Amniotic epithelial cell (primary cell): ENCODE data around the gene TNS3.
"Not testable (repeated sequence)": the region's sequence is repeated elsewhere in the genome, so short reads cannot be mapped to it uniquely, and the experiment has no call there.

Source experiments
- DNase-seq: peaks from one replicate; pipeline ENCODE4 v3.0.0-alpha.2; 2010; ENCODE audit warnings: low read depth

The TNS3 gene

DNA sequence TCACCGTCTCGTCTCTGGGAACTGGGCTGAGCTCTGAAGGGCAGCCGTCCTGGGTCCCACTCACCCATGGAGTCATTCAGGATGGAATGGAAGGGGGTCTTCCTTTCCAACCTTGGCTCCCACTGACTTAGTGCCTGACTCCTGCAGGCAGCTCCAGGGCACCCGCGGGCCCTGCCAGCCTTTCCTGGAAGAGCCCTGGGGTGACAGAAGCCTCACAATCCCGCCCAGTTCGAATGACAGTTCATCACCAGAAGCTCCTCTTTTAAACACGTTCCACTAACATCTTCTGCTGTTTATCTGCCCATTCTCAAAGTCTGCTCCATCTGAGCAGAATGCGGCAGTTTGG lies 110.6 kb downstream of the TNS3 start:
- no peak for DNase-seq

DNA sequence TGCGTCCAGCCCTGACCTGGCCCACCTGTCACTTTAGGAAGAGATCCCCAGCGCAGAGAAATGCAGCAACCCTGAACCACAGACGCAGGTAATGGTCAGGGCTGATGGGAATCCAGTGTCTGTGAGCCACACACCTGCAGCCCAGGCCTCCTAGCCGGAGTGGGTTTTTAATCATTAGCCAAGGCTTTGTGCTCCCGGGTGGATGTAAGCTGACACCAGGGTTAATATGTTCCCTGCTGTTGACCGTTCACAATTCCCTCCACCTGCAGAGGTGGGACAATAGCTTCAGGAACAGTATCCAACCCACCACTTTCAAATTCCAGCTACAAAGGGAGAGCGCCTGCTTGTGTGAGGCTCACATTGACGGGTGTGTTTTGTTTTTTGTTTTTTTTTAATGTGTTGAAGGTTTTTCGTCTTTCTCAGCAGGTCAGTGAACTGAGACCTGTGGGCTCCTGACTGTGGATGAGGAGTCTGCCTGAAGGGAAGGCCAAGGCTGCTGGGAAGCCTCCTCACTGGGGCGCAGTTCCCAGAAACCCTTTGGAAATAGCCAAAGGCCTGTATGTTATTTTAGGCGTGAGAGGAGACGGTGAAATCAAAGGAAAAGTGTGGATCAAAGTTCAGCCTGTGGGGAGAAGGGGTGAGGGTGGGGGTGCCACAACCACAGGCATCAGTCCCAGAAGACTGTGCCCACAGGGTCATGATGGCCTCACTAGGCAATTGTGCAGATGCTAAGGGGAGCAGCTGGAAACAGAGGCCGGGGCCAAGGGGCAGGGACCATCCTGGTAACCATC lies 111.1 kb downstream of the TNS3 start:
- no peak for DNase-seq

DNA sequence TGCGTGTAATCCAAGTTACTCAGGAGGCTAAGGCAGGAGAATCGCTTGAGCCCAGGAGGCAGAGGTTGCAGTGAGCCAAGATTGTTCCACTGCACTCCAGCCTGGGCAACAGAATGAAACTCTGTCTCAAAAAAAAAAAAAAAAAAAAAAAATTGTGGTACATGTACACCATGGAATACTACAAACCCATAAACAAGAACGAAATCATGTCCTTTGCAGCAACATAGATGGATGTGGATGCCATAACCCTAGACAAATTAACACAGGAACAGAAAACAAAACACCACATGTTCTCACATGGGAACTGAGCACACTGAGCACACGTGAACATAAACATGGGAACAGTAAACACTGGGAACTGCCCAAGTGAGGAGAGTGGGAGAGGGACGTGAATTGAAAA lies 112.1 kb downstream of the TNS3 start:
- DNase-seq: not testable (repeated sequence)

DNA sequence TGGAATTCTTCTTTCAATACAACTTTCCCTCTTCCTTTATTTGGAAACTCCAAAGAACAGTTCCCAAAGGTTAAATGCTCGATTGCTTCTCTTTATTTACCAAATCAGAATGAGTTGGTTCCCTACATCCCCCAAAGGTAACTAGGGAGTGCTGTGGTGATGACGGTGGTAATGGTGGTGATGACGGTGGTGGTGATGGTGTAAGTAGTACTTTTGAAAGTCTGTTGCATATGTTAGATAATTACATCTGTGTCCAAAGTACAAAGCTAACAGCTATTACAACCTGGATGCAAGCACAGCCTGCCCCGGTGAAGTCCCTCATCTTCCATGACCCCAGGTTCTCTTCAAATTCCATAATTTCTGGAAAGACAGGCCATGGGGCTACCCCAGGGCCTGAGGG lies 115.1 kb downstream of the TNS3 start:
- no peak for DNase-seq

DNA sequence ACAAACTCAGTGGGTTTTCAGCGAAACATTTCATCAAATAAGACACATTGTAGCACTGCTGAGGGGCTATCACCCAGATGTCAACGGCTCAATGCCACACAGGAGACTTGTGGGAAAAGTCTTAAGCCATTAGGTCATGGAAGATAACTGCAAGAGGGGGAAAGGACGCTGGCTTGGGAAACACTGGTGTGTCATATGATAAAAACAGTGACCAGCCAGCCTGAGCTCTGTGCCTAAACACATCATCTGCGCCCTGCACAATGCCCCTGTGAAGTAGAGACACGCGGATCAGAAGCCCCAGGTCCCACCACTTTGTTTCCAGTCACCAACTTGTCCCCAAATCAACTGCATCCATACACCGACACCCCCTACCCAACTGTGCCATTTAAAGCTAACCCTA lies 116.7 kb downstream of the TNS3 start:
- DNase-seq: peak; percentile 67

DNA sequence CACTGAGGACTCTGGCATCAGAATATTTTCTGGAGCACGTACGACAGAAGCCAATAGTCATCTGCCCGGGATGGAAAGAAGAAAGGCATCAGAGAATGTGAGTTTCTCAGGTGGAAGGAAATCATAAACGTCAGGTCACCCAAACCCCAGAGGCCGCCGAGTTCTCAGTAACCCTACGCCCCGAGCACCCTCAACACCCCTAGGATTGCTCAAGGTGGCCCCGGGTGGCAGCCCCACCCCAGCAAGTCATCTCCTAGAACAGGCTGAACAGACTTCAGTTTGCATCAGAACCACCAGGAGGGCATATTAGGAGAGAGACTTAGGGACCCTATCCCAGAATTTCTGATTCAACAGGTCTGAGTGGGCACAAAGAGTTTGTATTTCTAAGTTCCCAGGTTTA lies 117.6 kb downstream of the TNS3 start:
- no peak for DNase-seq

DNA sequence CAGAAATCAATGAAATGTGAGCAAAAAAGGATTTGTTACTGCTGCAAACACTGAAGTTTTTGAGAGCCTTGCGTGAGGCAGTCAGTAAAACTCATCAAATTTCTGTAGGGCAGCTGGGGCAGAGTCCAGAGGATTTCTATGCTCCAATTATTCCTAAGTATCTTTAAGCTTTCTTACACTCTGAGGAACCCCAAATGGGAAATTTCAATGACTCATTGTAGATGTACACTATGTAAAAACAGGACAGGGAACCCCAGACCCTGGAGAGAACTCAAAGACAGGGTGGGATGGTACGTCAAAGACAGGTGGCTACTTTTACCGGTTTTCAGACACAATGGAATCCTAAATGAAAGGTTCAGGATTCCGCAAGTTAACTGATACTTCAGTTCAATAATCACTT lies 120.2 kb downstream of the TNS3 start:
- no peak for DNase-seq

DNA sequence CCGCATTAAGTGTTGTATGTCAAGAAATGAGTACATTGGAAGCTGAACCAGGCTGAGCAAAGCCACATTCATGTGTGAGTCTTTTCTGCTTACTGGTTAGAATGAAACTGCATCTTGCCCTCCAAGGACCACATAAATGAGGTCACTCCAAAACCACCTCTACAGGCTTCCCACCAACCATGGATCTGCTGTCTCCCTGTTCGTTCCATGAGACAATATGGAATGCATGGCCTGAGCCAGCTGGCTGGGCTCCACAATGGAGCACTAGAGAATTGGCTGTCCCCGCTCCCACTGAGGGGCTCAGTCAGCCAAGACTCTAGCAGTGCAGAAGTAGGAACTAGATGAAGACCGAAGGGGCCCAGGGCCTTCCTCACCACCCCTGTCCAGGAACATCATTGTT lies 120.8 kb downstream of the TNS3 start:
- DNase-seq: no peak

DNA sequence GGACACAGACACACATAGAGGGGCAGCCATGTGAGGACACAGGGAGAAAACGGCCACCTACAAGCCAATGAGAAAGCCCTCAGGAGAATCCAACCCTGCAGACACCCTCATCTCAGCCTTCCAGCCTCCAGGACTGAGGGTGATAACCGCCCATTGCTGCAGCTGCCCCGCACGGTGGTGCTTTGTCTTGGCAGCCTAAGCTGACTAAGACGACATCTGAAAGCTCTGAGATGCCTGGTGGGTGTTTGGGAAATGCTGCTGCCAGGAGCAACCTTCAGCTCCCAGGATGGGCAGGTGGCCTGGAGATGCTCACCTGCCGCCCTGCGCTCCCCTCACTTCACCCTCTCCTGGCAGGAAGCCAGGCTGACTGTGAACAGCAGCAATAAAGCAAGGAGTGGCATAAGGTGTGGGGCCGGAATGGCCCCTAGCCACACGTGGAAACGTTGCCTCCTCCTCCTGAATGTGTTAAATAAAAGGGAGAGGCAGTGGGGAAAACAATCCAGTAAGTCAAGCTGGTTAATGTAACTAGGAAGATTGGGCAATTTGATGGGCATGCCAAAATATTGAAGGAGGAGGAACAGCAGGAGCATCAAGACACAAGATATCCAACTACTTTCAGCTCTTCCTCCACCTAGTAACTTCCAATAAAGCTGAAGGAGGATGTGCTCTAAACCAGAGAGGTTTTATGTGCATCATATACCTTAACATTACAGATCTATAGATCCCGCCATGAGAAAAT lies 121.5 kb downstream of the TNS3 start:
- no peak for DNase-seq

DNA sequence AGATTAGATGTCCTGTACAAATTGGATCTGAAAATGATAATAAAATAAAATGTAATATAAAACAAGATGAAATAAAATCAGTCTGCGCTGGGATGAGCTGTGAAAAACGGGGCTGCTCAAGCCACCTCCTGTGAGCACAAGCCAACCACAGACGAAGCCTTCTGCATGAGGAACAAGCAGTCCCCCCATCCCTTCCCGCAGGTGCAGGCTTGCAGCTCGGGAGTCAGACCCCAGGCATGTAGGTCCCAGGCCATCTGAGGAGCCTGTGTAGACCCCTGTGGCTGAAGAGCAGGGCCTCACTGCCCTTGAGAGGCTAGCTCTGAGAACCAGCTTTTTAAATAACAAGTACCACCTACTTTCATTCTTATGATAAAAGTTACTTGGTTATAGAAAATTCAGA lies 123.4 kb downstream of the TNS3 start:
- DNase-seq: no peak

DNA sequence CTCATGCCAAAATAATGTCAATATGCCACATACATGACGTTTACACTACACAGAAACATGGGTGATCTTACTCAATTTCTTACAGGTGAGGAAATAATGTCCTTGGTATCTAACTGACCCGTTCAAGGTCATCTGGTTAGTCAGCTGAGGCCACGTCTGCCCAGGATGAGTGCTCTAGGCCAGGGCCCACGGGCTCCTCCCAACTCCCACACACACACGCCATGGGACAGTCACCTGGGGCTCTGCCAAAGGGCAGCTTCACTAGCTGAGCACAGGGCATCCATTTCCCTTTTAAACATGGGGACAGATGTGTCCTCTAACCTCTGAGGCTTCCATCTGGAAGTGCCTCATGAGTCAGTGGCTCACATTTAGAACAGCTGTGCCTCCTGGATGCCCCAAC lies 123.9 kb downstream of the TNS3 start:
- no peak for DNase-seq

DNA sequence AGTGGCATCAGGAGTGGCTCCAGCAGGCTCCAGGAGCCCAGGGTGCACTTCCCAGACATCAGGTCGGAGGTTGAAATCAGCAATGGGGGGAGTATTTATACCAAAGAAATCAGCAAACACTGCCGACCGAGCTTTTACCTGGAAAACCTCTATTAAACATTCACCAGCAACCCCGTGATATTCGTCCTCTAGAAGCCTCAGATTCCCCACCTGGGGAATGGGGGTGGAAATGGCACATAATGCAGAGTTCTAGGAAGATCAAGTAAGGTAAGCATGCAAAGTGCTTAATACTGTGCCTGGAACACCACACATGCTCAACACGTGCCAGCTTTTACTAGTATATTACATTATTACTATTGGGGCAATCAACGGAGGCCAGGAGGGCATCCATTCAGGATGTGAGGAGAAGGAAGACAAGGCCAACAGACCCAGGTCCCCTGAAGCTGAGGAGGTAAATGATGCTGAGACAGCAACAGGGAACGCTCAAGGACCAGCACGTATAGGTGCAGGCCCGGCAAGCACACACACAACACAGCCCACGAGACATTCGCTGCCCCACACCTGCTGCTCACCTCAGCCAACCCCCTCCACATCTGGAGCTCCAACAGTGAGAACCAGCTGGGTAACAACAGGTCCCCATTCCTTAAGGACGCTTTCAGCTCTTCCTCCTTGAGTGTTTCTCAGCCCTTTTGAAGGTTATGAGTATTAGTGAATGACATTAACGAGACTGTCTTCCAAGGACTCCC lies 125.5 kb downstream of the TNS3 start:
- DNase-seq: no peak

DNA sequence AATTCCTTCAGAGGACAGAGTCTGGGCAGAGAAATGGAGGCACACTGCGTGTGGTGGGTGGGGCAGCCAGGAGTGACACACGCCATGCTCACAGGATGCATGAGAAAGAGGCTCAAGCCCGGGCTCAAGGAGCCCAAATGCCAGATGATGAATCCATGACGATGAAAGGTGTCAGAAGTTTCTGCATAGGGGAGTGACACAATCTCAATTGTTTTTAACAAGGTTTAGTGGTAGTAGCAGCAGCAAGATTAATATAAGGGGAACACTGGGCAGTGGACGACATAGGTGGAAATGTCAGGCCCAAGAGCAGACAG lies 126.1 kb downstream of the TNS3 start:
- no peak for DNase-seq

DNA sequence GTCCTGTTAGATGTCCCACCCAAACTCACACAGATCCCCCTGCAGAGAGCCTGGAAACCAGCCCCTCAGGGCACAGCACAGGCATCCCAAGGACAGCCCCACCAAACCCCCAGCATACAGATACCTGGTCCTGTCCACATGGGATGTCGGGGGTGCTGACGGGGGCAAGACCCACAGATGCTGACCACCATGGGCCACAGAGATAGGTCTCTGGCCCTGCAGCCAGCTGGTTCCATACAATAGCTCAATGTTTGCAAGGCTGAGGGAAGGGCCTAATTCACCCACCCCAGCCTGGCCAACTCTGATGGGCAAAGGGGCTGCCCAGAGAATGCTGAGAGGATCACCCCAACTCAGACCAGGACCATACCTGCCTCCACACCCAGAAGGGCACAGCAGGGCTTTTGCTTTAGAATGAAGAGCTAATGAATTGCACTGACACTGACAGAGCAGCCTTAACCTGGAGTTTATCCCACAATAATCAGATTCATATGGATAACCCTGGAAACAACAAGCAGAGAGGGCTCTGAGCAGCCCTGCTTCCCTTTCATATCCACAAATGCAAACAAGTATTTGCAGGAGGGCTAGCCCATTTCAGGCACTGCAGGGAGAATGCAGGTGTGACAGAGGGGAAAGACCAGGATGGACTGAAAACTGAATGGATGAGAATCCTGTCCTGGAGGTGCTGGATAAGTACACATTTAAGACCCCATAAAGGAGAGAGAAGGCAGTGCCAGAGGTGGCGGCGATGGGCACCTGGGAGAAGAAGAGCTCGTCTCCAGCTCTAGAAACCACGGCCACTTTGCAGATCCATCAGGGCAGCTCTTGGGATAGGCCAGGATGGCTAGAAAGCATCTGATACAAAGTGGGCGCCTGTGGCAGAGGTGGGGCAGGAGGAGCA lies 126.7 kb downstream of the TNS3 start:
- DNase-seq: no peak

DNA sequence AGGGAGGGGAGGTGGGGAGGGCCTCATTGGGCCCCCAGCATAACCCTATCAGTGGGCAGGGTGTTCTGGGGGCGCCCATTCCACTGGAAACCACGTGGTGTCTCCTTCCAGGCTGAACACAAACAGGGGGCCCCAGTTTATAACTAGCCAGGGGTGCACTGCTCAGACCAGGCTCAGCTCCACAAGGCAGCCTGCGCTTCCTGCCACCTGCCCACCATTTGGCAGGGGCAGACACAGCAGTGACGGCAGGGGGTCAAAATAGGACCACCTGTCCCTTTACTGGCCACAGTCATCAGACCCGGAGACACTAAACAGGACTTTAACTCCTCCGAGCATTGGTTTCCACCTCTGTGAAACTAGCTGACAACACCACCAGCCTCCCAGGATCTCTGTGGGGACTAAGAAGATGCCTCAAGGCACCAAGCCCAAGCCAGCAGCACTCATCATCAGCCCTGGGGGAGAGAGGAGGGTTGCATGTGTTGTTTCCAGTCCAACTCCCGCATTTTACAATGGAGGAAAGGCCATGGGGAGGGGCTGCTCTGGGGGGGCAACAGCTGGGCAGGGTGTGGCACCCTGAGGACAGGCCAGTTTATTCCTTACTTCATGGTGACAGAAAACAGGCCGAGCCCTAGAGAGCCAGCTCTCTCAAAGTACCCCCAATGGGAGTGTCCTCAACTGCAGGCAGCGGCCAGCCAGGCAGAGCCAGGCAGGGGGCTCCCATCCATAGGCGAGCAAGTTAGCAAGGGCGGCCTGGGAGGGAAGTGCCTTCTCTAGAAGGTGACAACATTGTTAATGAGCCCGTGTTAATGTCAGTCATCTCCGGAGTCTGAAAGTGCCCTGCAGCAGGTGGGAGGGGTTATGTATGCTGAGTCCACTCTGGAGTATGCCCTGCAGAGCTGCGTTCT lies 127.6 kb downstream of the TNS3 start:
- no peak for DNase-seq

DNA sequence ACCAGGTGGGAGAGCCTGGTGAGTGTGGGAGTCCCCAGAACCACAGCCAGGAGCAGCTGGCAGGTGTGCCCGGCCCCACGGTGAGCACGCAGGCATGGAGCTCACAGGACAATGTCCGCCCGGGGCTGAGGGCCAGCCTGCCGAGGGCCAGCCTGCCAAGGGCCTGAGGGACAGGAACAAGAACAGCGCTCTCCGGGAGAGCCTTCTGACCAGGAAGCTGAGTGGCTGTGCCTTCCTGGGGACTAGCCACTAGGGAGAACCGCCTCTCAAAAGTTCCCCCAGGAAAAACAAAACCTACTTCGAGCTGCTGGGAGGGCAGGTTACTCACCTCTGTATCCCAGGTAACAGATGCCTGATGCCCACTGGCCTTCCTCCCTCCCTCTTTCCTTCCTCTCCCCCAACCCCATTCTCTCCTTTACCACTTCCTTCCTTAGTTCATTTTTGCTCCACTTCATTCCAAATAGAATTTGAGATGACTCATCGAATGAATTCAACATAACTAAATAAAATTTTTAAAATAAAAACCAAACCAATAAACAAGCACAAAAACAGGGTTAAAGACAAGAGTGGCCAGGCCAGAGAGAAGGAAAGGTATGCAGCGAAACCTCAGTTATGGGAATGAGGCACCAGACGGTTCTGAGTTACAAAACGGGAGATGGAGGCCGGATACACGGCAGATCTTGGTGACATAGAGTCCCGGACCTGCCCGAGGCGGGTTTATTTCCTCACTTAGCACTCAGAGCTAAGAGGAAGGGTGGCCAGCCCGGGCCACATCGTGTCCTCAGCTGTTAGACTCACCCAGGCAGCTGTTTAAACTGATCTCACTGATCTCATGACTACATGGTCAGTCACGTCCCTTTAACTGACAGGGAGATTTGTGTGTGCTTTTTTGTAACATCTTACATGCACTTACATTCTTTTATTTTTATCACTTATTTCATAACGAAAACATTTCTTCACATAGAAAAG lies 128.5 kb downstream of the TNS3 start:
- DNase-seq: peak; percentile 92

DNA sequence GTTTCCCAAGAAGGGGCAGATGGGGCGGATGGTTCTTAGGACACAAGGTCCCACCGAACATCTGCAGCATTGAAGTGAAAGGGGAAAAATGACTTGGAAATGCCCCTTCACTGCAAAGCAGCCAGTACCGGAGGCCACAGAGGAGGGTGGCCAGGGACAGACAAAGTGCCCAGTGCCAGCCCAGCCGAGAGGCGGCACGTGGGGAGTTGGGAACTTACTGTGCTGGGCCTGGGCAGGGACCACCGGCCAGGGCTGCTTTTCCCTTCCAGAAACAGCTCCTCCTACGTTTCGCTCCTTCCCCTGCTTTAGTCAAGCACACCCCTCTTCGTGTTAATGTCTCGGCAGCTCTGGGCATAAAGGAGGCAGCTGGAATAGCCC lies 129.2 kb downstream of the TNS3 start:
- DNase-seq: no peak

DNA sequence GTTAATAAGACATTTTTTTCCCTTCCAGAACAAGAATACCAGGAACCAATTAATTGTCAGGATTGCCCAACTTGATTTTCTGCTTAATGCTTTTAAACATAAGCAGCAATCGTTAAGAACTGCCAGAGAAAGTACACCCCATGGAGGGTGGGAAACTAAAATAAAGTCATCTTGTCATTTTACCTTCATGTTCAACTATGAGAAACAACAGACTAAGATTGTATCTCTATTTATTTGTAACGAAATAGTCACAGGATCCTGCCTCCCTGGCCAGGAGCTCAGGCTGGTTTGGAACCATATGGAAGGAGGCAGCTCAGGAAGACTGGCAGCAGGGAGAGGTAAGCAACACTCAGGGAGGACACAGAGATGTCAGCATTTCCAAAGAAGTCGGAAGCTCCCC lies 129.6 kb downstream of the TNS3 start:
- DNase-seq: peak; percentile 30

DNA sequence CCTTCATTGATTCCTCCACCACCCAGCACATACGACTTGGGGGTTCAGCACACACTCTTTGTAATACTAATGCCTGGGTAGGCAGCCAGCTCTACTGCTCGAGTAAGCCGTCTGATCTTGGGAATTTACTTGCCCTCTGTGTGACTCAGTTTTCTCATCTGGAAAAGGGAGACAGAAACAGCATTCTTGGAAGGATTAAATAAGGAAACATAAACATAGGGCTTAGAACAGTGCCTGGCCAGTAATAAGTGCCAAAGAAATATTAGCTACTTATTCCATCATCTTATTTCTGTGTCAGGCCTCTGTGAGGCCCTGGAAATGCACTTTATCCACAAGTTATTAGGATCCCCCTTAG lies 130.1 kb downstream of the TNS3 start:
- peak; percentile 64 for DNase-seq
